ENCODE measurements around the gene CDK11A.

CDK11A gene

GRCh38 chr1:1763657-1764621, 39.8 kb upstream of the CDK11A start:
- TF ChIP-seq CTCF (IDR thresholded peaks at IDR 0.05), result no peak

GRCh38 chr1:1761504-1762376, 37.6 kb upstream of the CDK11A start:
- no peak for TF ChIP-seq CTCF (IDR thresholded peaks at IDR 0.05)

- no peak for TF ChIP-seq CTCF (IDR thresholded peaks at IDR 0.05)
Measured at GRCh38 chr1:1760715-1761114, 36.6 kb upstream of the CDK11A start.

- TF ChIP-seq CTCF (IDR thresholded peaks at IDR 0.05), result no peak
Measured at GRCh38 chr1:1760345-1760650, 36.1 kb upstream of the CDK11A start.

- no peak for TF ChIP-seq CTCF (IDR thresholded peaks at IDR 0.05)
Measured at GRCh38 chr1:1759456-1760344, 35.5 kb upstream of the CDK11A start.

- no peak for TF ChIP-seq CTCF (IDR thresholded peaks at IDR 0.05)
Measured at GRCh38 chr1:1758692-1759455, 34.7 kb upstream of the CDK11A start.
